Spinal cord (tissue), 10 donors: ENCODE results near the gene JAM3. TPM values are rescaled to one million over a fixed set of nuclear protein-coding genes. Genes with fewer than 3 reads are reported as not detected.
A peak's percentile ranks its signal among the peaks of the same experiment; 100 is the strongest.

Source experiments
- DNase-seq, 6 donors: peaks; one replicate each; pipeline versions ENCODE4 v3.0.0 to v3.0.0-alpha.2; 2013 to 2015; ENCODE audit warnings: low spot score in 6 of 6, low read depth in 4 of 6
- H3K27ac ChIP-seq: one replicate; pipeline ENCODE4 v1.5.1; 2013; ENCODE audit warnings: low read depth, low read length, control low read depth
- H3K27me3 ChIP-seq: one replicate; pipeline ENCODE4 v1.6.1; 2013; ENCODE audit warnings: low read length; ENCODE audit not compliant: control insufficient read depth, insufficient read depth
- H3K36me3 ChIP-seq: one replicate; pipeline ENCODE4 v1.6.1; 2013; ENCODE audit warnings: low read length; ENCODE audit not compliant: control insufficient read depth, insufficient read depth
- H3K4me1 ChIP-seq: one replicate; pipeline ENCODE4 v1.6.1; 2013; ENCODE audit warnings: low read length; ENCODE audit not compliant: control insufficient read depth, insufficient read depth
- H3K4me3 ChIP-seq: one replicate; pipeline ENCODE4 v1.5.1; 2013; ENCODE audit warnings: low read depth, low read length, control low read depth
- H3K9me3 ChIP-seq: one replicate; pipeline ENCODE4 v1.6.1; 2013; ENCODE audit warnings: low read length; ENCODE audit not compliant: control insufficient read depth, insufficient read depth
- WGBS: methylation state at CpG from one replicate; pipeline ENCODE4 v1.1.5; 2013; ENCODE audit warnings: missing lambda C conversion rate; ENCODE audit not compliant: insufficient coverage; 5-methylcytosine and 5-hydroxymethylcytosine counted together
- long read RNA-seq, 4 donors: transcript quantifications; one replicate each; lab custom pipeline, GENCODE V29; 2026
- polyA plus RNA-seq, 2 donors: library from polyadenylated mRNA; unstranded; fragments of 120-200 nt; gene quantifications; one replicate each; pipeline ENCODE4 v1.2.1, GENCODE V29; 2013; ENCODE audit not compliant: insufficient read length in 2 of 2
- total RNA-seq, 2 donors: library from RNA; depleted of rRNA in 1 of 2; stranded (reverse); fragments of 120-200 nt in 1 of 2; fragments of >200 nt in 1 of 2; gene quantifications; one replicate each; pipeline versions ENCODE4 v1.2.3 to v1.2.4, GENCODE V29; 2013 to 2014
- donor health status: healthy.

The JAM3 gene
- total RNA-seq: 100 to 1,000 TPM; 115 to 221 TPM
- 100 to 1,000 TPM in 1 of 2 donors, 10 to 100 TPM in 1; 57.9 to 100 TPM for polyA plus RNA-seq
- long read RNA-seq, donor 1, transcript JAM3-201 (9 exons, 3,912 nt): major isoform, 20 of 30 reads
- long read RNA-seq, donor 1, partial matches to known transcripts: 5 of 30 reads
- long read RNA-seq, donor 1, other reads (novel, unspliced or antisense): 0 of 30 reads
- long read RNA-seq, donor 2, partial matches to known transcripts: 0 of 4 reads
- long read RNA-seq, donor 2, other reads (novel, unspliced or antisense): 0 of 4 reads
- long read RNA-seq, donor 3, transcript JAM3-201 (9 exons, 3,912 nt): major isoform, 6 of 9 reads
- long read RNA-seq, donor 3, partial matches to known transcripts: 0 of 9 reads
- long read RNA-seq, donor 3, other reads (novel, unspliced or antisense): 0 of 9 reads
- long read RNA-seq, donor 4, transcript JAM3-201 (9 exons, 3,912 nt): major isoform, 7 of 18 reads
- long read RNA-seq, donor 4, partial matches to known transcripts: 0 of 18 reads
- long read RNA-seq, donor 4, other reads (novel, unspliced or antisense): 8 of 18 reads

- DNase-seq: peak; percentile 82 to 98 (median 89)
- H3K4me3 ChIP-seq: peak within 1 kb of the TSS; percentile 69
- H3K27ac ChIP-seq: peak within 1 kb of the TSS; percentile 90
- H3K4me1 ChIP-seq: peaks cover 4% of the 10 kb centered on the region
- H3K27me3 ChIP-seq: peaks cover 3% of the 10 kb centered on the region
- under 1% methylated on average over 57 of the region's 57 CpGs for WGBS
- no peaks in the 10 kb centered on the region for H3K36me3 ChIP-seq
- no peaks in the 10 kb centered on the region for H3K9me3 ChIP-seq
Measured at GRCh38 chr11:134068829-134069425, at the start of gene JAM3. JAM3 (plus strand) TSS chr11:134069072; CDS start chr11:134069084, 12 bp downstream.

- DNase-seq: no peak
- Histone ChIP-seq H3K36me3 (no peaks in the 10 kb centered on the region), H3K27me3 (no peaks in the 10 kb centered on the region), H3K4me3 (no peak overlapping the region), H3K4me1 (peaks cover 5% of the 10 kb centered on the region), H3K27ac (no peak overlapping the region), H3K9me3 (no peaks in the 10 kb centered on the region)
- WGBS: 69% methylated on average over 3 of the region's 7 CpGs
Measured at GRCh38 chr11:134019500-134019899, 49.4 kb upstream of the JAM3 start.

- Histone ChIP-seq H3K4me3 (no peak overlapping the region), H3K27ac (no peak overlapping the region), H3K36me3 (no peaks in the 10 kb centered on the region), H3K27me3 (no peaks in the 10 kb centered on the region), H3K9me3 (no peaks in the 10 kb centered on the region), H3K4me1 (peaks cover 14% of the 10 kb centered on the region)
- WGBS: 93% methylated on average over 9 of the region's 13 CpGs
- DNase-seq: no peak
Measured at GRCh38 chr11:134020598-134020997, 48.3 kb upstream of the JAM3 start.

- Histone ChIP-seq H3K27me3 (no peaks in the 10 kb centered on the region), H3K4me1 (peaks cover 21% of the 10 kb centered on the region), H3K27ac (no peak overlapping the region), H3K4me3 (no peak overlapping the region), H3K36me3 (no peaks in the 10 kb centered on the region), H3K9me3 (no peaks in the 10 kb centered on the region)
- WGBS: 81% methylated on average over 6 of the region's 7 CpGs
- no peak for DNase-seq
Measured at GRCh38 chr11:134021326-134021725, 47.5 kb upstream of the JAM3 start.

- no peak for DNase-seq
- 59% methylated on average over 8 of the region's 9 CpGs for WGBS
- Histone ChIP-seq H3K27me3 (no peaks in the 10 kb centered on the region), H3K27ac (no peak overlapping the region), H3K4me1 (peaks cover 30% of the 10 kb centered on the region), H3K36me3 (no peaks in the 10 kb centered on the region), H3K9me3 (no peaks in the 10 kb centered on the region), H3K4me3 (no peak overlapping the region)
Measured at GRCh38 chr11:134022748-134023147, 46.1 kb upstream of the JAM3 start.

GRCh38 chr11:134024420-134025081, 44.3 kb upstream of the JAM3 start:
- Histone ChIP-seq H3K4me3 (no peak overlapping the region), H3K4me1 (peaks cover 30% of the 10 kb centered on the region), H3K27ac (no peak overlapping the region), H3K36me3 (no peaks in the 10 kb centered on the region), H3K9me3 (no peaks in the 10 kb centered on the region), H3K27me3 (peaks cover 2% of the 10 kb centered on the region)
- 33% methylated on average over 10 of the region's 15 CpGs for WGBS
- DNase-seq: no peak

DNA sequence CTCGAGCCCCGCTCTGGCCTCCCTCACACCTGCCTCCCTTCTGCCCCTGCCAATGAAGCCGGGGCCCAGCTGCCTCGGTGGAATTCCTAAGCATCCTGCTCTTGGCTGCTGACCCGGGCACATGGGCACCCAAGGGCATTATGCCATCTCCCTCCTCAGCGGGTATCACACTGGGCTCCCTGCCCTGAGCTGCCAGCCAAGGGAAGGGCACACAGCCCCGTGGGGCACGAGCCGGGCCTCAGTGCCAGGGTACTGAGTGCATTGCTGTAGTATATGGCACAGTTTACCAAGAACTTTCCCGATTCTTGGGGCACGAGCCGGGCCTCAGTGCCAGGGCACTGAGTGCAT, 43.8 kb upstream of the JAM3 start:
- H3K27ac ChIP-seq: no peak overlapping the region
- H3K4me3 ChIP-seq: no peak overlapping the region
- H3K27me3 ChIP-seq: peaks cover 6% of the 10 kb centered on the region
- no peaks in the 10 kb centered on the region for H3K9me3 ChIP-seq
- DNase-seq: peak in 2 of 6 donors; percentile 56 to 91
- WGBS: 47% methylated on average over 12 of the region's 12 CpGs
- peaks cover 30% of the 10 kb centered on the region for H3K4me1 ChIP-seq
- H3K36me3 ChIP-seq: no peaks in the 10 kb centered on the region

- no peak overlapping the region for H3K4me3 ChIP-seq
- H3K27ac ChIP-seq: no peak overlapping the region
- H3K4me1 ChIP-seq: peaks cover 44% of the 10 kb centered on the region
- peak in 2 of 6 donors; percentile 85 to 95 for DNase-seq
- no peaks in the 10 kb centered on the region for H3K36me3 ChIP-seq
- no peaks in the 10 kb centered on the region for H3K9me3 ChIP-seq
- 6% methylated on average over 9 of the region's 11 CpGs for WGBS
- peaks cover 11% of the 10 kb centered on the region for H3K27me3 ChIP-seq
Measured at GRCh38 chr11:134026655-134027343, 42.1 kb upstream of the JAM3 start.

- no peaks in the 10 kb centered on the region for H3K9me3 ChIP-seq
- H3K27me3 ChIP-seq: peaks cover 11% of the 10 kb centered on the region
- H3K27ac ChIP-seq: no peak overlapping the region
- H3K4me1 ChIP-seq: peaks cover 53% of the 10 kb centered on the region
- H3K36me3 ChIP-seq: no peaks in the 10 kb centered on the region
- no peak overlapping the region for H3K4me3 ChIP-seq
- no peak for DNase-seq
- WGBS: 89% methylated on average over 3 of the region's 4 CpGs
Measured at GRCh38 chr11:134027671-134028070, 41.2 kb upstream of the JAM3 start.
